A673 (cell line): ENCODE results near the gene FKBP5. TPM values are rescaled to one million over a fixed set of nuclear protein-coding genes. Genes with fewer than 3 reads are reported as not detected.

ENCODE experiments used
- BruUV-seq: library from RNA; stranded (reverse); fragments of 400-500 nt; replicated peaks from 2 replicates; lab custom pipeline; 2021; lab: Mats Ljungman, UMichigan
- CTCF ChIA-PET: fragments of 300-600 bp; sonication (Branson Sonifier 250); formaldehyde crosslinking; loops from one replicate; lab custom pipeline; 2022; ENCODE audit warnings: antibody characterized with exemption; lab: Charles Lee
- POLR2A ChIA-PET: fragments of 300-600 bp; sonication (Branson Sonifier 250); formaldehyde crosslinking; loops from one replicate; lab custom pipeline; 2022; ENCODE audit warnings: antibody characterized with exemption; ENCODE audit not compliant: low non-redundant PET; lab: Charles Lee
- DNase-seq: peaks from one replicate; pipeline ENCODE4 v3.0.0-alpha.2; 2015; ENCODE audit warnings: low spot score
- H3K27ac ChIP-seq: fragments of 200-600 bp; sonication (generic); 2 replicates; pipeline ENCODE4 v1.5.1; 2016; ENCODE audit warnings: mixed run types, low read depth, mild to moderate bottlenecking, mixed read lengths, antibody characterized with exemption, low read length; ENCODE audit not compliant: poor library complexity, severe bottlenecking
- H3K27me3 ChIP-seq: fragments of 200-600 bp; sonication (generic); replicated peaks from 2 replicates; pipeline ENCODE4 v1.6.1; 2017; ENCODE audit warnings: mixed run types, low read depth, mild to moderate bottlenecking, mixed read lengths, antibody characterized with exemption, low read length; ENCODE audit not compliant: insufficient read depth, poor library complexity
- H3K36me3 ChIP-seq: fragments of 200-600 bp; sonication (generic); 2 replicates; pipeline ENCODE4 v1.6.1; 2016; ENCODE audit warnings: mixed run types, mild to moderate bottlenecking, mixed read lengths, antibody characterized with exemption, low read length; ENCODE audit not compliant: insufficient read depth, poor library complexity, severe bottlenecking
- H3K4me1 ChIP-seq: fragments of 200-600 bp; sonication (generic); 2 replicates; pipeline ENCODE4 v1.6.1; 2017; ENCODE audit warnings: mixed run types, mild to moderate bottlenecking, mixed read lengths, antibody characterized with exemption, low read length; ENCODE audit not compliant: insufficient read depth, poor library complexity, severe bottlenecking
- H3K4me3 ChIP-seq: fragments of 200-600 bp; sonication (generic); 2 replicates; pipeline ENCODE4 v1.5.1; 2016; ENCODE audit warnings: low read depth, mixed run types, mild to moderate bottlenecking, mixed read lengths, low read length; ENCODE audit not compliant: poor library complexity, severe bottlenecking
- H3K9me3 ChIP-seq: fragments of 200-600 bp; sonication (generic); 2 replicates; pipeline ENCODE4 v1.6.1; 2016; ENCODE audit warnings: mixed run types, low read depth, mild to moderate bottlenecking, mixed read lengths, antibody characterized with exemption, low read length; ENCODE audit not compliant: poor library complexity, severe bottlenecking
- EZH2 ChIP-seq: fragments of 200-600 bp; sonication (generic); IDR thresholded peaks from 2 replicates; pipeline ENCODE4 v1.6.1; 2017; ENCODE audit warnings: borderline replicate concordance, low read depth, mild to moderate bottlenecking, mixed read lengths, antibody characterized with exemption, low read length; ENCODE audit not compliant: poor library complexity, severe bottlenecking
- intact Hi-C: fragments of 100-400 bp; cut with micrococcal nuclease; formaldehyde crosslinking; loops from one replicate; pipeline ENCODE4 v1.10.0; 2022; ENCODE audit not compliant: unreplicated experiment
- total RNA-seq: library from RNA; stranded (reverse); gene quantifications from 2 replicates; pipeline ENCODE4 v1.2.3, GENCODE V29; 2021
- TF ChIP-seq, protein P1 (sequence below): fragments of 300-800, 200-600 bp; sonication (generic); conservative IDR thresholded peaks from 2 replicates; pipeline ENCODE4 v1.5.1; 2017; ENCODE audit warnings: low read depth, mild to moderate bottlenecking, antibody characterized with exemption, low read length, moderate library complexity, mixed read lengths

Gene FKBP5
- total RNA-seq, 1 experiment from 2014 or later, result 20.4 TPM

- CTCF ChIA-PET, result interaction anchor here (0.6 to 1.0 kb wide), 2 partner anchors 23 to 28 kb away, joined by 3 to 4 read pairs; no protein-coding TSS in a partner anchor
- intact Hi-C loops, result no loop called here
- no peak for DNase-seq
- BruUV-seq, result no TSS peak
- peaks cover 6% of the 10 kb centered on the region for H3K9me3 ChIP-seq
- H3K36me3 ChIP-seq, result no peaks in the 10 kb centered on the region
- H3K27me3 ChIP-seq, result no peaks in the 10 kb centered on the region
- H3K4me1 ChIP-seq, result no peaks in the 10 kb centered on the region
- TF ChIP-seq EZH2, result no peak
- TF ChIP-seq, protein P1, sequence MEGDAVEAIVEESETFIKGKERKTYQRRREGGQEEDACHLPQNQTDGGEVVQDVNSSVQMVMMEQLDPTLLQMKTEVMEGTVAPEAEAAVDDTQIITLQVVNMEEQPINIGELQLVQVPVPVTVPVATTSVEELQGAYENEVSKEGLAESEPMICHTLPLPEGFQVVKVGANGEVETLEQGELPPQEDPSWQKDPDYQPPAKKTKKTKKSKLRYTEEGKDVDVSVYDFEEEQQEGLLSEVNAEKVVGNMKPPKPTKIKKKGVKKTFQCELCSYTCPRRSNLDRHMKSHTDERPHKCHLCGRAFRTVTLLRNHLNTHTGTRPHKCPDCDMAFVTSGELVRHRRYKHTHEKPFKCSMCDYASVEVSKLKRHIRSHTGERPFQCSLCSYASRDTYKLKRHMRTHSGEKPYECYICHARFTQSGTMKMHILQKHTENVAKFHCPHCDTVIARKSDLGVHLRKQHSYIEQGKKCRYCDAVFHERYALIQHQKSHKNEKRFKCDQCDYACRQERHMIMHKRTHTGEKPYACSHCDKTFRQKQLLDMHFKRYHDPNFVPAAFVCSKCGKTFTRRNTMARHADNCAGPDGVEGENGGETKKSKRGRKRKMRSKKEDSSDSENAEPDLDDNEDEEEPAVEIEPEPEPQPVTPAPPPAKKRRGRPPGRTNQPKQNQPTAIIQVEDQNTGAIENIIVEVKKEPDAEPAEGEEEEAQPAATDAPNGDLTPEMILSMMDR, result no peak
- no peak overlapping the region for H3K4me3 ChIP-seq
- H3K27ac ChIP-seq, result no peak overlapping the region
- POLR2A ChIA-PET, result no interaction called here
Measured at GRCh38 chr6:35550437-35550836, 138.3 kb downstream of the FKBP5 start.

GRCh38 chr6:35547676-35548075, 141.0 kb downstream of the FKBP5 start:
- no peak for DNase-seq
- no peak overlapping the region for H3K4me3 ChIP-seq
- CTCF ChIA-PET, result interaction anchor here (0.6 to 1.0 kb wide), 2 partner anchors 205 to 227 kb away, joined by 6 to 7 read pairs; no protein-coding TSS in a partner anchor
- H3K27ac ChIP-seq, result no peak overlapping the region
- no TSS peak for BruUV-seq
- intact Hi-C loops, result no loop called here
- POLR2A ChIA-PET, result no interaction called here
- no peaks in the 10 kb centered on the region for H3K27me3 ChIP-seq
- H3K9me3 ChIP-seq, result peaks cover 6% of the 10 kb centered on the region
- TF ChIP-seq, protein P1, result no peak
- no peak for TF ChIP-seq EZH2
- no peaks in the 10 kb centered on the region for H3K4me1 ChIP-seq
- no peaks in the 10 kb centered on the region for H3K36me3 ChIP-seq

- Histone ChIP-seq H3K4me1 (no peaks in the 10 kb centered on the region), H3K27ac (no peak overlapping the region), H3K4me3 (no peak overlapping the region), H3K27me3 (no peaks in the 10 kb centered on the region), H3K36me3 (no peaks in the 10 kb centered on the region), H3K9me3 (no peaks in the 10 kb centered on the region)
- ChIA-PET POLR2A (no interaction called here), CTCF (no interaction called here)
- no peak for TF ChIP-seq EZH2
- TF ChIP-seq, protein P1, result no peak
- no TSS peak for BruUV-seq
- DNase-seq, result no peak
- intact Hi-C loops, result no loop called here
Measured at GRCh38 chr6:35544769-35545361, 143.8 kb downstream of the FKBP5 start.
